ENCODE results near the gene SFMBT2.
A peak's percentile ranks its signal among the peaks of the same experiment; 100 is the strongest.

SFMBT2 gene

DNA sequence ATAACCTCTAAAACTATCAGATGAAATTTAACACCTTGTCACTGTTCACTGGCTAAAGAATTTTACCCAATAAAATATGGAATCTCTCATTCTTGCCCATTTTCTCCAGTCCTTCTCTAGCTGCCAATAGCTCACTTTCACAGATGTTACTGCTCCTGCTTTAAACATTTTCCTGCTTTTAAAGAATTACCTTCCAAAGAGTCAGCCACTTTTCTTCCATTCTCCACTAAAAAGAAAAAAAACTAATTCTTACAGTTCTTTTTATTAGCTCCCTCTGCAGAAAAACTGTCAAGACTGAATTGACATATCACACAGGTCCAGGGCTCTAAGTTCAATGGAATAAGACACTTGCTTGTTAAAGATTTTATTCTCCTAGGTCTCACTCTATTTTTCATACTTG lies 114.8 kb downstream of the SFMBT2 start:
- H3K4me3 Mint-ChIP-seq = no peak overlapping the region
- H3K27me3 Mint-ChIP-seq (ENCODE audit: low read depth) = peaks cover 16% of the 10 kb centered on the region
- peak overlapping the region in 1 of 3 experiments; percentile 3 for H3K27ac Mint-ChIP-seq
- TF ChIP-seq, protein P1, sequence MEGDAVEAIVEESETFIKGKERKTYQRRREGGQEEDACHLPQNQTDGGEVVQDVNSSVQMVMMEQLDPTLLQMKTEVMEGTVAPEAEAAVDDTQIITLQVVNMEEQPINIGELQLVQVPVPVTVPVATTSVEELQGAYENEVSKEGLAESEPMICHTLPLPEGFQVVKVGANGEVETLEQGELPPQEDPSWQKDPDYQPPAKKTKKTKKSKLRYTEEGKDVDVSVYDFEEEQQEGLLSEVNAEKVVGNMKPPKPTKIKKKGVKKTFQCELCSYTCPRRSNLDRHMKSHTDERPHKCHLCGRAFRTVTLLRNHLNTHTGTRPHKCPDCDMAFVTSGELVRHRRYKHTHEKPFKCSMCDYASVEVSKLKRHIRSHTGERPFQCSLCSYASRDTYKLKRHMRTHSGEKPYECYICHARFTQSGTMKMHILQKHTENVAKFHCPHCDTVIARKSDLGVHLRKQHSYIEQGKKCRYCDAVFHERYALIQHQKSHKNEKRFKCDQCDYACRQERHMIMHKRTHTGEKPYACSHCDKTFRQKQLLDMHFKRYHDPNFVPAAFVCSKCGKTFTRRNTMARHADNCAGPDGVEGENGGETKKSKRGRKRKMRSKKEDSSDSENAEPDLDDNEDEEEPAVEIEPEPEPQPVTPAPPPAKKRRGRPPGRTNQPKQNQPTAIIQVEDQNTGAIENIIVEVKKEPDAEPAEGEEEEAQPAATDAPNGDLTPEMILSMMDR (IDR thresholded peaks at IDR 0.05; ENCODE audit: unreplicated experiment in 3 of 3) = no peak
- H3K9me3 Mint-ChIP-seq = no peaks in the 10 kb centered on the region
- H3K4me1 Mint-ChIP-seq = peaks cover 40% of the 10 kb centered on the region
- H3K36me3 Mint-ChIP-seq (ENCODE audit: low read depth) = no peaks in the 10 kb centered on the region

DNA sequence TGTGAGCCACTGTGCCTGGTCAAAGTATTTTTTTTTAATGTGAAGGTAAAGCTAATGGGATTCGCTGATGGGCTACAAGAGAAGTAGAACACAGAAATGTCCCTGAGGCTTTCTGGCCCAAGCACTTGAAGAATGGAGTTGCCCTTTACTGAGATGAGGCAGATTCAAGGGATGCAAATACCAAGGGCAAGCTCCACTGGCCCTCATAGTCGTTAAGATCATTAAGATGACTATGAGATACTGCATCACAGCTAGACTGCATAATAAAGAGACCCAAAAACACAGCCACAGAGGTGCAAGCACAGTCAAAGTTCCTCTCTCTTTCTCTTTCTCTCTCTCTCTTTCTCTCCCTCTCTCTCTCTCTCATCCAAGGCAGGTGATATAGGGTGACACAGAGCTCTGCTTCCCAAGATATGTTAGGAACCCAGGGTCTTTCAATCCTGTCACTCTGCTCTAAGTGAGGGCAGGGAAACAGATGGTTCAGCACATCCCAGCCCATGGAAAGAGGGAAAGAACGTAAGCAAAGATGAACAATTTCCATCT lies 117.4 kb downstream of the SFMBT2 start:
- Mint-ChIP-seq H3K27ac (no peak overlapping the region), H3K27me3 (ENCODE audit: low read depth) (peaks cover 16% of the 10 kb centered on the region), H3K4me1 (peaks cover 29% of the 10 kb centered on the region), H3K9me3 (no peaks in the 10 kb centered on the region), H3K4me3 (no peak overlapping the region), H3K36me3 (ENCODE audit: low read depth) (no peaks in the 10 kb centered on the region)
- TF ChIP-seq, protein P1 (IDR thresholded peaks at IDR 0.05; ENCODE audit: unreplicated experiment in 3 of 3) = no peak

DNA sequence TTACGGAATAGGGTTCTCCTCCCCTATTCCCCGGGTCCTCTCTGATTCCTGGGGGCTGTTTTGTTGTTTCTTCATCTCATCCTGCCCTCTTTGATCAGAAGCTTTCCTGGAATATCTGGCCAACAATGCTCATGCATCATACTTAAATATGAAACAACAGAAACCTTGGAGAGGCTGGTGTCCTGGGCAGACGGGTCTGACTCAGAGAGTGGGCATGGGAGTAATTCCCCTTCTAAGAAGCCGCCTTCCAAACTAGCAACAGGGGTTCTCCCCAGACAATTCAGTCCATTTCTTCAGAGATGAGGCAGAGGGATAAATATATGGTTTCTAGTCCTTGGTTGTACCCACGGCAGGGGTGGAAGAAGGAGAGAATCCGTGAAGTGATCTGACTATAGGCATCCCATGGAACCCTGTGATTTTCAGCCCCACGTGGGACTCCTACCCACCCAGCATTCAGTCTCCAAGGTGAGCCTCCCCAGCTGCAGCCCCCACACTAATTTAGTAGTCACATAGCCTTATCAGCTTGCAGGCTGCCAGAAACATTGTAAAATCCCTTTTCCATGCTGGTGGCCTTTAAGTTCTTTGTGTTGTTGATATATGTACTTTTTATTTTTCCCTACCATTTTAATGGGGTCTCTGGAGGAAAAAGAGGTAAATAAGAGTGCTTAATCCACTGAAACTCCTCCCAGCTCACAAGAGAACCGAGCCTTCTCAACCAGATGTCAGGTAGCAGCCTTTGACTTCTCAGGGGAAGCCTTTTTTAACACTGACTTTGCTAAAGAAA lies 119.2 kb downstream of the SFMBT2 start:
- H3K27ac Mint-ChIP-seq = no peak overlapping the region
- no peaks in the 10 kb centered on the region for H3K9me3 Mint-ChIP-seq
- H3K4me3 Mint-ChIP-seq = no peak overlapping the region
- H3K36me3 Mint-ChIP-seq (ENCODE audit: low read depth) = no peaks in the 10 kb centered on the region
- peaks cover 14% of the 10 kb centered on the region for H3K4me1 Mint-ChIP-seq
- TF ChIP-seq, protein P1 (IDR thresholded peaks at IDR 0.05; ENCODE audit: unreplicated experiment in 3 of 3) = no peak
- peaks cover 13% of the 10 kb centered on the region for H3K27me3 Mint-ChIP-seq (ENCODE audit: low read depth)

DNA sequence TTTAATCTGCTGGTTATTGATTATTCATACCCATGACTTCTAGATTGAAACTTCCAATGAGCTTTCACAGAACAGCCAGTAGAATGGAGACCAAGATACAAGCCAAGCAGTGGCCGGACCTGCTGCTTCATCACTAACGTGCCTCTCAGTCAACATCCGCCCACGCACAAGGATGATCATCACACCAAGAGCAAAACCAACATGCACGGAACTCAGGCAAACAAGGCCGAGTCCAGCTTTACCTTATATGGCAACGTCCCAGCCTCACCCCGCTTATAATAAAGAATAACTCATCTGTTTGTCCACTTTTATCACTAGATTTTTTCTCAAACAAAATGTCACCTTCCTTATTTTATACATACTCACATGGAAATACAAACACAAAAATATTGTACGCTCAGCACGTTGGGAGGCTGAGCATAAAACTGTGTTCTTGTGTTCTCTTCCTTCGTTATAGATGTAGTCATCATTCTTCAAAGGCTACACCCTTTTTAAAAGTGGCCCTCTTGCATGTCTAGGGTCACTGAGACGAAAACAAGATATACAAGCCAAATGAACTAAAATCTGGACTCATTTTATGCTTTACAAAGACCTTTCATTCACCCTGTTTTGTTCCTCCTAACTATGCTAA lies 122.7 kb downstream of the SFMBT2 start:
- H3K4me3 Mint-ChIP-seq = no peak overlapping the region
- H3K9me3 Mint-ChIP-seq = no peaks in the 10 kb centered on the region
- no peaks in the 10 kb centered on the region for H3K36me3 Mint-ChIP-seq (ENCODE audit: low read depth)
- peaks cover 7% of the 10 kb centered on the region for H3K27me3 Mint-ChIP-seq (ENCODE audit: low read depth)
- no peaks in the 10 kb centered on the region for H3K4me1 Mint-ChIP-seq
- TF ChIP-seq, protein P1 (IDR thresholded peaks at IDR 0.05; ENCODE audit: unreplicated experiment in 3 of 3) = no peak
- peak overlapping the region in 1 of 3 experiments; percentile 65 for H3K27ac Mint-ChIP-seq

DNA sequence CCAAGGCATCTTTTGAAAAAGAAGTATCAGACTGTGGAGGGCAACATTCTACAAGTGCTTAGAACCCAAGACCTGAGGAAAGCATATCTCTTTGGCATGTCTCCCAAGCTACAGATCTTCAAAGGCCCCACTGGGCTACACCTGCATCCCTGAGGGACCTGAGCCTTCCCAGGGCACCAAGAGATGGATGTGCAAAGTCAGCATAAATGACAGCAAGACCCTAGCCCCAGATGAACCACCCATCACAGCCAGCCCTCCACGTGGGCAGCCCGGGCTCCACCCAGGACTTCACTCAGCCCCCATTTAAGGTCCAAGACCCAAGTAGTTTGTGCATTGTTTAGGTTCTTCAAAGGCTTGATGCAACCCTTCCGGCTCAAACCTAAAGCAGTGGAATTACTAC lies 123.5 kb downstream of the SFMBT2 start:
- no peaks in the 10 kb centered on the region for H3K9me3 Mint-ChIP-seq
- no peak overlapping the region for H3K27ac Mint-ChIP-seq
- H3K4me3 Mint-ChIP-seq = no peak overlapping the region
- H3K27me3 Mint-ChIP-seq (ENCODE audit: low read depth) = peaks cover 3% of the 10 kb centered on the region
- H3K4me1 Mint-ChIP-seq = no peaks in the 10 kb centered on the region
- TF ChIP-seq, protein P1 (IDR thresholded peaks at IDR 0.05; ENCODE audit: unreplicated experiment in 3 of 3) = no peak
- no peaks in the 10 kb centered on the region for H3K36me3 Mint-ChIP-seq (ENCODE audit: low read depth)
